CD14-positive monocyte (primary cell): ENCODE measurements around the gene RFX4. TPM values are rescaled to one million over a fixed set of nuclear protein-coding genes. Genes with fewer than 3 reads are reported as not detected.

ENCODE experiments used
- DNase-seq, 3 donors: peaks; one replicate each; pipeline ENCODE4 v3.0.0-alpha.2; 2011 to 2022
- H2AFZ ChIP-seq: 2 replicates; pipeline ENCODE4 v1.6.0; 2012; ENCODE audit warnings: mild to moderate bottlenecking, low read depth, low read length, inconsistent platforms; ENCODE audit not compliant: insufficient read depth, poor library complexity, severe bottlenecking
- H3K27ac ChIP-seq, 2 donors: 1 replicate in 1 of 2; 2 replicates in 1 of 2; pipeline ENCODE4 v1.5.1; 2012 to 2013; ENCODE audit warnings: low read length in 2 of 2, control low read depth in 1 of 2, inconsistent platforms in 1 of 2, low read depth in 1 of 2, mild to moderate bottlenecking in 1 of 2
- H3K27me3 ChIP-seq, 2 donors: one replicate each; pipeline versions ENCODE4 v1.6.0 to v1.6.1; 2011 to 2013; ENCODE audit warnings: low read length in 2 of 2; ENCODE audit not compliant: control insufficient read depth in 2 of 2, insufficient read depth in 2 of 2
- H3K36me3 ChIP-seq, 2 donors: replicated peaks in 1 of 2; 1 replicate in 1 of 2; 2 replicates in 1 of 2; pipeline versions ENCODE4 v1.5.1 to v1.6.1; 2012 to 2013; ENCODE audit warnings: low read length in 2 of 2, control low read depth in 1 of 2, inconsistent platforms in 1 of 2, mild to moderate bottlenecking in 1 of 2; ENCODE audit not compliant: insufficient read depth in 2 of 2, control insufficient read depth in 1 of 2
- H3K4me1 ChIP-seq, 2 donors: 1 replicate in 1 of 2; 2 replicates in 1 of 2; pipeline versions ENCODE4 v1.5.1 to v1.6.1; 2012 to 2013; ENCODE audit warnings: low read length in 2 of 2, control low read depth in 1 of 2, inconsistent platforms in 1 of 2, mild to moderate bottlenecking in 1 of 2, moderate library complexity in 1 of 2; ENCODE audit not compliant: insufficient read depth in 2 of 2, control insufficient read depth in 1 of 2
- H3K4me2 ChIP-seq: replicated peaks from 2 replicates; pipeline ENCODE3; 2012; ENCODE audit warnings: low read length, moderate library complexity, mild to moderate bottlenecking; ENCODE audit not compliant: poor library complexity, severe bottlenecking; ENCODE audit errors: extremely low read depth
- H3K4me3 ChIP-seq, 3 experiments: fragments of 200-600 bp in 1 of 3; sonication (generic) in 1 of 3; replicated peaks in 1 of 3; 1 replicate in 2 of 3; 2 replicates in 1 of 3; pipeline ENCODE4 v1.5.1; 2011 to 2013; ENCODE audit warnings: low read length in 3 of 3, mild to moderate bottlenecking in 3 of 3, control low read depth in 2 of 3, low read depth in 2 of 3, inconsistent platforms in 1 of 3, moderate library complexity in 1 of 3
- H3K79me2 ChIP-seq: 2 replicates; pipeline ENCODE4 v1.6.0; 2012; ENCODE audit warnings: mild to moderate bottlenecking, control low read depth, inconsistent platforms, low read length, moderate library complexity; ENCODE audit not compliant: insufficient read depth
- H3K9ac ChIP-seq: 2 replicates; pipeline ENCODE4 v1.6.0; 2017; ENCODE audit warnings: low read length, mild to moderate bottlenecking; ENCODE audit not compliant: insufficient read depth, poor library complexity, severe bottlenecking
- H3K9me3 ChIP-seq, 2 donors: replicated peaks in 1 of 2; 1 replicate in 1 of 2; 2 replicates in 1 of 2; pipeline versions ENCODE4 v1.5.1 to v1.6.1; 2012 to 2013; ENCODE audit warnings: low read length in 2 of 2, control low read depth in 1 of 2; ENCODE audit not compliant: control insufficient read depth in 1 of 2, insufficient read depth in 1 of 2
- H4K20me1 ChIP-seq: 2 replicates; pipeline ENCODE4 v1.6.0; 2012; ENCODE audit warnings: mild to moderate bottlenecking, low read length, control low read depth, moderate library complexity; ENCODE audit not compliant: insufficient read depth
- H3K27ac Mint-ChIP-seq, 7 donors: one replicate each; pipeline ENCODE4 v1.8.0; 2020; ENCODE audit warnings: mild to moderate bottlenecking in 7 of 7, mixed read lengths in 7 of 7, moderate library complexity in 6 of 7, inconsistent platforms in 2 of 7
- H3K27me3 Mint-ChIP-seq, 3 donors: one replicate each; pipeline ENCODE4 v1.8.0; 2021 to 2022; ENCODE audit warnings: low read depth in 3 of 3, mild to moderate bottlenecking in 3 of 3, mixed read lengths in 3 of 3, moderate library complexity in 3 of 3, inconsistent platforms in 1 of 3
- H3K36me3 Mint-ChIP-seq, 2 donors: one replicate each; pipeline ENCODE4 v1.8.0; 2020; ENCODE audit warnings: mixed read lengths in 2 of 2, inconsistent platforms in 1 of 2, mild to moderate bottlenecking in 1 of 2
- H3K4me1 Mint-ChIP-seq: one replicate; pipeline ENCODE4 v1.8.0; 2020; ENCODE audit warnings: mild to moderate bottlenecking, mixed read lengths
- H3K4me3 Mint-ChIP-seq, 2 donors: one replicate each; pipeline ENCODE4 v1.8.0; 2020; ENCODE audit warnings: mild to moderate bottlenecking in 2 of 2, mixed read lengths in 2 of 2, moderate library complexity in 1 of 2
- H3K9me3 Mint-ChIP-seq, 7 donors: one replicate each; pipeline ENCODE4 v1.8.0; 2020 to 2022; ENCODE audit warnings: mixed read lengths in 7 of 7, mild to moderate bottlenecking in 6 of 7, moderate library complexity in 6 of 7, inconsistent platforms in 2 of 7
- WGBS: methylation state at CpG from one replicate; pipeline ENCODE4 v1.1.5; 2013; ENCODE audit warnings: missing lambda C conversion rate; ENCODE audit not compliant: insufficient coverage; 5-methylcytosine and 5-hydroxymethylcytosine counted together
- intact Hi-C, 2 donors: fragments of 100-400 bp; cut with micrococcal nuclease; formaldehyde crosslinking; loops; one replicate each; pipeline versions ENCODE4 v1.15.0 to v1.15.1; 2023
- polyA plus RNA-seq, 3 donors: library from polyadenylated mRNA; depleted of rRNA in 1 of 3; unstranded in 2 of 3; stranded (reverse) in 1 of 3; fragments of 300-500 nt in 2 of 3; fragments of >200 nt in 1 of 3; fragmentation: Illumina TruSeq in 2 of 3; gene quantifications; 1 replicate in 2 of 3; 2 replicates in 1 of 3; pipeline ENCODE4 v1.2.3, GENCODE V29; 2012 to 2021
- TF ChIP-seq, protein P1 (sequence below): fragments of 200-600 bp; IDR thresholded peaks from one replicate; pipeline ENCODE4 v1.8.0; 2022; ENCODE audit warnings: antibody characterized with exemption, mild to moderate bottlenecking

RFX4 gene
- polyA plus RNA-seq, 3 donors, result not detected

DNA sequence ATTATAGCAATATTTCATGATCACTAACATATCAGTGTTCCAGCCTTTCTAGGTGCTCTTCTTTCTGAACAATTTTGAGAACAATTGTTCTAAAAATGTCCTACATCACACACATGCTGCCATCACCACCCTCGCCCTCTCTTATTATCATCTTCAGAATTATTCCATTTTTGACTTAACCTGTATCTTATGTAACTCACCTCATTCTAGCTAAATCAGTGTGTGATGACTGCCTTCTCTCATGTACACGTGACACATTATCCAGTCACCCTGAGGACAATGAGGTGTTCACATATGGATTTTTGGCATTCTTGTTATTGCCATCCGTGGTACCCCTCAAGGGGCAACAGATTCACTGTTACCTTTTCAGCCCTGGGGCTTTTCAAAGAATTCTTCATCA lies 87.3 kb downstream of the RFX4 start:
- H3K27me3 Mint-ChIP-seq, result peaks cover 18 to 31% (median 30%) of the 10 kb centered on the region in 3 donors
- no peak overlapping the region for H3K9ac ChIP-seq

GRCh38 chr12:106671840-106672239 lies 89.0 kb downstream of the RFX4 start:
- Histone ChIP-seq H3K36me3 (no peaks in the 10 kb centered on the region), H4K20me1 (no peaks in the 10 kb centered on the region), H3K4me1 (no peaks in the 10 kb centered on the region), H3K27me3 (peaks cover 6 to 9% of the 10 kb centered on the region in 2 donors), H3K9me3 (no peaks in the 10 kb centered on the region), H3K4me3 (no peak overlapping the region), H3K79me2 (no peaks in the 10 kb centered on the region), H2AFZ (no peak overlapping the region), H3K9ac (no peak overlapping the region), H3K4me2 (no peak overlapping the region), H3K27ac (no peak overlapping the region)
- peaks cover 18 to 32% (median 26%) of the 10 kb centered on the region in 3 donors for H3K27me3 Mint-ChIP-seq
- TF ChIP-seq, protein P1, sequence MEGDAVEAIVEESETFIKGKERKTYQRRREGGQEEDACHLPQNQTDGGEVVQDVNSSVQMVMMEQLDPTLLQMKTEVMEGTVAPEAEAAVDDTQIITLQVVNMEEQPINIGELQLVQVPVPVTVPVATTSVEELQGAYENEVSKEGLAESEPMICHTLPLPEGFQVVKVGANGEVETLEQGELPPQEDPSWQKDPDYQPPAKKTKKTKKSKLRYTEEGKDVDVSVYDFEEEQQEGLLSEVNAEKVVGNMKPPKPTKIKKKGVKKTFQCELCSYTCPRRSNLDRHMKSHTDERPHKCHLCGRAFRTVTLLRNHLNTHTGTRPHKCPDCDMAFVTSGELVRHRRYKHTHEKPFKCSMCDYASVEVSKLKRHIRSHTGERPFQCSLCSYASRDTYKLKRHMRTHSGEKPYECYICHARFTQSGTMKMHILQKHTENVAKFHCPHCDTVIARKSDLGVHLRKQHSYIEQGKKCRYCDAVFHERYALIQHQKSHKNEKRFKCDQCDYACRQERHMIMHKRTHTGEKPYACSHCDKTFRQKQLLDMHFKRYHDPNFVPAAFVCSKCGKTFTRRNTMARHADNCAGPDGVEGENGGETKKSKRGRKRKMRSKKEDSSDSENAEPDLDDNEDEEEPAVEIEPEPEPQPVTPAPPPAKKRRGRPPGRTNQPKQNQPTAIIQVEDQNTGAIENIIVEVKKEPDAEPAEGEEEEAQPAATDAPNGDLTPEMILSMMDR, result no peak
- WGBS, result 73% methylated on average over 3 of the region's 6 CpGs
- no peaks in the 10 kb centered on the region for H3K36me3 Mint-ChIP-seq
- no peak overlapping the region for H3K4me3 Mint-ChIP-seq
- H3K27ac Mint-ChIP-seq, result peak overlapping the region in 1 of 7 donors; percentile 8
- peaks cover 0 to 5% (median 1%) of the 10 kb centered on the region in 7 donors for H3K9me3 Mint-ChIP-seq
- no peaks in the 10 kb centered on the region for H3K4me1 Mint-ChIP-seq
- DNase-seq, result no peak
- intact Hi-C loops, result no loop called here

More for the DNA sequence above, 87.3 kb downstream of the RFX4 start:
- H3K27ac Mint-ChIP-seq, result no peak overlapping the region
- no peaks in the 10 kb centered on the region for H3K4me1 Mint-ChIP-seq
- Histone ChIP-seq H4K20me1 (no peaks in the 10 kb centered on the region), H3K79me2 (no peaks in the 10 kb centered on the region), H3K36me3 (no peaks in the 10 kb centered on the region), H3K9me3 (no peaks in the 10 kb centered on the region), H3K27ac (no peak overlapping the region), H2AFZ (no peak overlapping the region), H3K4me1 (no peaks in the 10 kb centered on the region), H3K4me3 (no peak overlapping the region), H3K4me2 (no peak overlapping the region), H3K27me3 (peaks cover 6 to 8% of the 10 kb centered on the region in 2 donors)
- H3K36me3 Mint-ChIP-seq, result no peaks in the 10 kb centered on the region
- no peak for DNase-seq
- intact Hi-C loops, result no loop called here
- WGBS, result 100% methylated on average over 1 of the region's 3 CpGs
- TF ChIP-seq, protein P1, result no peak
- peaks cover 0 to 5% (median 1%) of the 10 kb centered on the region in 7 donors for H3K9me3 Mint-ChIP-seq
- no peak overlapping the region for H3K4me3 Mint-ChIP-seq
